GM21423 (cell line): Measurements from ENCODE around the gene GRPEL1.

Experiments
- ATAC-seq: cut with Tn5 transposase; IDR thresholded peaks from one replicate; pipeline ENCODE4 v1.9.1; 2021; ENCODE audit warnings: mild to moderate bottlenecking, moderate library complexity; ENCODE audit not compliant: unreplicated experiment

GRPEL1 gene

DNA sequence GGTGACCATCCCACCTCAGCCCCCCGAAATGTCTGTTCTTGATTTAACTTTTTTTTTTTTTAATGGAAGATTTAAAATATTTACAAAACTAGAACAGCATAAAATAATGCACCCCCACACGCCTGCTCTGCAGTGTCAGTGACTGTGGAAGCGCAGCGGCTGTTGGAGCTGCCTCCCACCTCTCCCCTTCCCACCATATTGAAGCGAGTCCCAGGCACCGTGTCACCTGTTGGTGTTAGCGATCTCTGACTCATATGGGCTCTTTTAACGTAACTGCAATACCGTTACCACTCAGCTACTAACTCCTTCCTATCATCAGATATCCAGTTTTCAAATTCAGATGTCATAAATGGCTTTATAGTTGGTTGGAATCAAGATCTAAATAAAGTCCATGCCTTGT, 41.8 kb downstream of the GRPEL1 start:
- ATAC-seq = no peak

DNA sequence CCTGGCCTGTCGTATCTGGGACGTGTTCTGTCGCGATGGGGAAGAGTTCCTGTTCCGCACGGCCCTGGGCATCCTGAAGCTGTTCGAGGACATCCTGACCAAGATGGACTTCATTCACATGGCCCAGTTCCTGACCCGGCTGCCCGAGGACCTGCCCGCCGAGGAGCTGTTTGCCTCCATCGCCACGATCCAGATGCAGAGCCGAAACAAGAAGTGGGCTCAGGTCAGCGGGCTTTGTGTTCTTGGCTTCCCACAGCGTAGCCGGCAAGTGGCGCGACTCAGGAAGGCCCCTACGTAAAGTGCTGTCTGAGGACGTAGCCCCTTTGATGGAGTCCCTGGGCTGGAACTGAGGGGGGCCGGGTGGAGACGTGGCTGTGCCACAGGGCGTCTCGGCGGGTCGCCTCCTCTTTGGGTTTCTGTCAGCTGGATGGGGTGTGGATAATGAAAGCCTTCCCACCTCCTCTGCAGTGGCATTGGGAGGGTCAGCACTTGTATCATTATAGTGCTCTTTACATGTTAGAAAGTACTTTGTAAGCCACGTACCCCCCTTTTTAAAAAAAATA, 42.7 kb downstream of the GRPEL1 start:
- ATAC-seq = no peak

DNA sequence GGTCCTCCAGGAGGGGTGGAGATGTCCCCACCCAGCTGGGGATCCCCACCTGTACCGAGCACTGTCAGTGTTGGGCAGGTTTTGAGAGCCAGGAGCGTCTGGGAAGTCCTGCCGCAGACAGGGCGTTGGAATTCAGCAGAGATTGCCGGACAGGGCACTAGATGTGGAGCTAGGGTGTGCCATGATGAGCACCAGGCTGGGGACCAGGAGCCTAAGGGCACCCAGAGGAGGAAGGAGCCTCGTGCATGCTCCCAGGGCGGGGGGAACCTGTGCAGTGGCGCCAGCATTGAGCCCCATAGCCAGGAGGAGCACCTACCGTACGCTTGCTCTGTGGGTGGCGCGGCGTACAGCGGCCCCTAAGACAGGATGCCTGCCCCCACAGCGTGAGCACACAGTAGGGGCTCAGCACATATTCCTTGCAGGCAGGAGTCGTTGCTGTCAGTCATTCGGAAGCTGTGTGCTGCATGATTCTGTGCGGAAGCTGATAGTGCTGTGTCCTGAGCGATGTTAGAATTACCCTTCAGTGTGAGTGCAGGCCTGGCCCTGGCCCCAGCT, 43.5 kb downstream of the GRPEL1 start:
- no peak for ATAC-seq

DNA sequence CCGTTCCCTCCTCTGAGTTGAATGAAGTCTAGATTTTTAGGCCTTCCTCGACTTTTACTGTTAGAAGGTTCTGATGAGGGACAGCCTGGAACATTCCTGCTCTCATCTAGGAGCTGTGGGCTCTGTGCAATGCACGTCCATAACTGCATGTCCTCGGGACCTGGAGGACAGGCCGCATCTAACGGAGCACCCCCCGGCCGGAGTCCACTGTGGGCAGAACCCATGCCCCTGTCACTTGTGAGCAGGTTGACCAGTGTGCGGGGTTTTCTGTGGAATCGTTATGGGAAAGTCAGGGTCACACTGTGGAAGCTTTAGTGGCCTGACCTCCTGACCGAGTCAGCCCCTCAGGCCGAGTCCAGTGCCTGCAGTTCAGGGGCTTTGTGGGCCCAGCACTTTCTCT, 44.0 kb downstream of the GRPEL1 start:
- no peak for ATAC-seq

DNA sequence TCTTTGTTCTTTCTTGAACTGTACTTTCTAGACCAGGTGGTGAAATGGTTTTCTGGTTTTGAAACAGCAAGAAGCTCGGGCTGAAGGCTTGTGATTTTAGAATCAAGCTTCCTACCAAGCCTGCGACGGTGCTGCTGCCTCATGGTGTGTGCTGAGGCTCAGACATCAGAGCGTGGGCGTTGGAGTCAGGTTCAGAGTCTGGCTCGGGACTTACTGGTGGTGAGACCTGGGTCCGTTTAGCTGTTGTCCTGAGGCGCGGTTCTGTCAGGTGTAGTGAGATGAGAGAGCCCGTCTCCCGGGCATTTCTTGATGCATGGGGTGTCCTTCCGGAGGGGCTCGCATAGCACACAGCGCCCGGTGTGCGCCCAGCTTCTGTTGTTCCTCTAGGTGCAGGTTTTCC, 44.4 kb downstream of the GRPEL1 start:
- no peak for ATAC-seq

DNA sequence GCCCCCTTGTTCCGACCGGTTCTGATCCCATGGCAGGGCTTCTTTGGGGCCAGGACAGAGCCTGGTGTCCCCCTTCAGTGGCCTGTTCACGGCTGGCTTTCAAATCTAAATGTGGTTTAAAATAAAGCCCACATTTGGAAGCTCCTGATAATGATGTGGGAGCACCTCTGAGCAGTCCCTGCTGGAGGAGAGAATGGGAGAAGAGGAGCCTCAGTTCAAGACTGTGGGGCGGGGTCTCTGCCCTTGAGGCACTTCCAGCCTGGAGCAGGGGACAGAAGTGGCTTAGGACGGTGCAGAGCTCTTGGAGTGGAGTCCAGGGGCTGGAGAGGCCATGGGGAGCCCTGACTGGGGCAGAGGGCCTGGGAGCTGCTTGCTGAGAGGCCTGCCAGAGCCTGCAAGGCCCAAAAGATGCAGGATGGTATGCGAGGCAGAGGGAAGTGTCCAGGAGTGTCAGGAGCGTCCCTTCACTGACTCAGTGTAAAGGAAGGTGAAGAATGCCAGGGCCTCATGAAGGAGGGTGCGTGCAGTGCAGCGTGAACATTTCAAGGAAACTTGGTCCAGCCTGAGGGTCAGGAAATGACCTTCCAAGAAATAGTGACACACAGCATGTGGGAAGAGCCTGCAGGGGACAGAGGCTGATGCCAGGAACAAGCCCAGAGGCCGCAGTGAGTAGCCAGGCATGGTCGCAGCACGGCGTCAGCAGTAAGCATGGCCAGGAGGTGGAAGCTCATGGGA, 45.8 kb downstream of the GRPEL1 start:
- ATAC-seq = no peak

DNA sequence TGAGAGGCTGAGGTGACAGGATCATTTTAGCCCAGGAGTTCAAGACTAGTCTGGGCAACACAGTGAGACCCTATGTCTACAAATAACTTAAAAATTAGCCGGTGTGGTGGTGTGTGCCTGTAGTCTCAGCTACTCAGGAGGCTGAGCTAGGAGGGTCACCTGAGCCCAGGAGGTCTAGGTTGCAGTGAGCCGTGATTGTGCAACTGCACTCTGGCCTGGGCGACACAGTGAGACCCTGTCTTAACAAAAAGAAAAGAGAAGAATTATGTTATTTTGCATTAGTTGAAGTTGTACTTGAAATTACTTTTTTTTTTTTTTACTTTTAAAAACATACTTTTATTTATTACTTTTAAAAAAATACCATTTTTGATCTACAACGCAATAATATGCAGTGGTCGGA, 46.5 kb downstream of the GRPEL1 start:
- ATAC-seq = no peak

DNA sequence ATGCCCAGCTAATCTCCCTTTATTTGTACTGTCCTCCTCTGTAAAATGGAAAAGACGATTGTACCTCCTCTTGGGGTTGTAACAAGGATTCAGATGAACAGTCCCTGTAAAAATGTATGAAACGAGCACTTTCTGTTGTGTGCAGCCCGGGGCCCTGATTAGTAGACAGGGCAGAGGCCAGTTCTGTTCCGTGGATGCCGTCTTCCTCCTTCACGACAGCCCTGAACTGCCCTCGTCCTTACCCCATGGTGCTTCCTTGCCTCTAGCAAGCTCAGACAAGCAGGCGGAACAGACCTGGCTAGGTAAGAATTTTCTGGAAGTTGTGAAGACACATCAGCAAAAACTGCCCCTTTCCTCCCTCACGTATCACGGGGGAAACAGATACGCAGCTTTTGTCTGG, 47.0 kb downstream of the GRPEL1 start:
- ATAC-seq = no peak

DNA sequence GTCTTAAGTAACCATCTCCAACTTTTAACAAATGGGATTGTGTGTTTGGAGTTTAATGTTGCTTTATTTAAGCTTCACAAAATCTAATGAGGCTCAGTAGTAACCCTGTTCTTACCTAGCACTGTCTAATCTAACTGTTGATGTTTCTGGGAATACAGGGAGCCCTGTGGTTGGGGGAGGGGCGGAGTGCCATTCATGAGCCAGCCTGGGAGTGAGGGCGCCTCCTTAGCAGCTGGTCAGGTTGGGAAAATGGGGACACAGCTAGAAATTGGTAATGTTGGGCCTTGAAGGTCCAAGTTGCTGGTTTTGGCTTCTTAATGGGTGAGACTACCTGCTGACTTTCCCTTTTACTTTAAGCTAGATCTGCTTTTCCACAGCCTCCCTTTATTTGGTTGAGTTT, 47.6 kb downstream of the GRPEL1 start:
- ATAC-seq = no peak

DNA sequence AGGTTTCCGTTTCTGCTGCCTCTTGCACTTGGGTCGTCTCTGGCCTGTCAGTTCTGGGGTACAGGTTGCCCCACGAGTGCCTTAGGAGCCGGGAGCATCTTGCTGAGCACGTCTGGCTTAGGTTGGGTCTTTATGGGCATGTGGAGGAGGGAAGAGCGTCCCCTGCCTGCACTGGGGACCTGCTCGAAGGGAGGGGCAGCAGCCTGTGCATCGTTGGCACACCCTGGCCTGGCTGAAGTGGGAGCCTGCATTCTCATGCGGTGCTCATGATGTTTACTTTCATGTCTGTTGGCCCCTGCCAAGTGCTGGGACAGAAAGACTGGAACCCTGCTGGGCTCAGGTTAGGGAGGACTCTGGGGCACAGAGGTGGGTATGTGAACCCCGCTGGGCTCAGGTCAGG, 48.5 kb downstream of the GRPEL1 start:
- ATAC-seq = no peak

DNA sequence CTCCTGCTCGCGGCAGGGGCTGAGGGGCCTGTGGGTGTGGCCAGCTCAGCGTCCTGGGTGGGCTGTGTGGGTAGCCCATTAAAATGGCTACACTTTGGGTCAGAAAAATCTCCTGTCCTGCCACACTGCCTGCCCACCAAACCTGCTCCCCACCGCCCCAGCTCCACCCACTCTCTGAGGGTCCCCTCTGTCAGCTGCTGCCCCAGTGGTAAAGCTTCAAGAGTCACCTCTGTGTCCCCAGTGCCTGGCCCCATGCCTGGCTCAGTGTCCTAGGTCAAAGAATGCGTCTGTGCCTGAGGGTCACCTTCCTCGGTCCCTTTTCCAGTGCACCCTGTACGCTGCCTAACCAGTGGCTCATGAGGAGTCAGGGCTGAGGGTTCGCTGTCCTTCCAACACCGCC, 49.6 kb downstream of the GRPEL1 start:
- ATAC-seq = no peak

DNA sequence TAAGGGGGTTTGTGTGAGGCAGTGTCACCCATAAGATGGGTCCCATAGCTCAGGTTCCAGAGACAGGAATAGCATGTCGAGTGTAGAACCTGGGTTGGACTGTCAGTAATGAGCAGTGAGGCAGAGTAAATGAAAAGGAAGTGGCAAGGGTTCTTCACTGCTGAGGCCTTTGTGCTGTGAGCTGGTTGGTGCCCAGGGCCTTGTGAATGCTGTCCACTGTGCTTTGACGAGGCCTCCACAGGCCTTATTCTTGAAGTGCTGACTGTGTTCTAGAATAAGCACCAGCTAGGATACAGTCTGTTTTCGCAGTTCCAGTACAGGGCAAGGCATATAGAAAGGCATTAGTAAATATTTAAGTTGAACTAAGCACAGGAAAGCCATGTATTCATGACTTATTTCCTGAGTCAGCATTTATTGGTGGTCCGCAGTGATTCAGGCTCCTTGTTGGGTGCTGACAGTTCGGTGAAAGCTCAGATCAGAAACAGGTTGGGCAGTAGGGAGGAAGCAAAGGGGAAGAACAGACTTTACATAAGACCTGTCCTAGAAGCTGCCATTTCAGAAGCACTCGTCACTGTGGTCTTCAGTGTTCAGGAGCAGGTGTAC, 50.3 kb downstream of the GRPEL1 start:
- no peak for ATAC-seq

DNA sequence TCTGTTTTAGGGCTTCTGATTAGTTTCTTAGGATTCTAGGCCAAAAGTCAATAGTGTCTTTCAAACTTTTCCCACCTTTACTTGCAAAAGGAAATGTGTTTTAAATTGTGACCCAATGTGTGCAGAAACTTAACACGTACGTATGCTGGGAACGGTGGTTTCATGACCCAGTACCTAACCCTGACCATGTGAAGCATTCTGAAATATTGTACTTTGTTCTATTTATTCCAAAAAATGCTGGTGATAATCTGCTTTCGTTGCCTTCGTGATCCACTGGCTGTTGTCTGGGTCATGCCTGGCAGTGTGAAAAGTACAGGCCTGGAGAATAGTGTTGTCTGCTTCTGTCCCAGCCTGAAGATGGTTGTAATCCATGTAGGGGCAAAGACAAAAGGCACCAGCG, 51.4 kb downstream of the GRPEL1 start:
- no peak for ATAC-seq

DNA sequence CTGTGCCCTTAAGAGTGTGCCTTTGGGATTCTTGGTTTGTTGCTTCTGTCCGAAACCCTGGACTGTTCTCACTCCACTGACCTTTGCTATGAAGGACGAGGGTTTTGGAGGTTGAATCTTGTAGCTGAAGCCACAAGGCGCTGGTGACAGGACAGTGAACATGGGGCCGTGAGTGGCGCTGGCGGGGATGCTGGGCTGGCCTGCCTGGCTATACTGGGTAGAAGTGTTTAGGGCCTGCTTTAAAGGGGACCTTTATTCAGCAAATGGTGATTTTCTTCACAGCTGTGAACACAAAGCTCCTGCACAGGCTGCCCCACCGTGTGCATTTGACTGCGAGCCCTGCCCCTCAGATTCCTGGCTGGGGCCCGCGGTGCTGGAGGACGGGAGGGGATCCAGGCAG, 51.8 kb downstream of the GRPEL1 start:
- ATAC-seq = no peak

DNA sequence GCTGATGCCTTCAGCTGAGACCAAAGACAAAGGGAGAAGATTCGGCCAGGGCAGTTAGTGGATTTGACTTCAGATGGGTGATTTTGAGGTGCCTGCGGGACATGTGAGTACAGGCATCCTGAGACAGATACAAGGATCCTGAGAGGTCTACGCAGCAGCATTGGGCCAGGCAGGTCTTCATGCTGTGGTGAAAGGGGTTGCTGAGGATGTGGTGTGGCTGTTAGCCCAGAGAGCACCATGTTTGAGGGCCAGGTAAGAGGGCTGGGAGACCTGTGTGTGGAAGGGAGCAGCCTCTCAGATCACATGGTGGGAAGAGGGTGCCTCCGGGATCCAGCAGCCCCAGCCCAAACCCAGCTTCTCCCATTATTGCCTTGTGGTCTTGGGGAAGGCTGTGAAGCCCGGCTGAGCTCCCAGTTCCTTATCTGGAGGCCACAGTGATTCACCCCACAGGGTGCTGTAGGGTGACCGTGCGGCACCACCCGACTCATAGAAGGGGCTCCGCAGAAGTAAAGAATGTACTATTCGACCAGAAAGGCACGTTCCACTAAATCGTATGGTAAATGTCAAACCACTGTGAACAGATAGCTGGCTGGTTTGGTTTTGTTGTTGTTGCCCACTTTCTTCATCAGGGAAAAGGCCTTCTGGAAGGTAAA, 52.4 kb downstream of the GRPEL1 start:
- no peak for ATAC-seq

DNA sequence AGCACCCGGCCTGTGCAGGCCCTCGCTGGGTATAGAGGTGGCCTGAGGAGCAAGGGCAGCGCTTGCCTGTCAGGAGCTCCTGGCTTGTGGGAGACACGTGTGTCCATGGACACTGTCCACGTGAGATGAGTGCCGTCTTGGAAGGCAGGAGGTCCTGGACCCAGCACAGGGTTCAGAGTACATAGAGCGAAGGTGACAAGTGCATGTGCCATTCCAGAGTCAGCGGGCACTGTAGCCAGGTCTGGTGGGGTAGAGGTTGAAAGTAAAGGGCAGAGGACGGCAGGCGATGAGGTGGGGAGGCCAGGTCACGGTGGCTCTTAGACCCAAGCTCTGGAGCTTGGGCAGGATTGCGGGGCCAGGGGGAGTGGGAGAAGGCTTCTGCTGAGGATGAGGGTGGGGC, 53.0 kb downstream of the GRPEL1 start:
- no peak for ATAC-seq

DNA sequence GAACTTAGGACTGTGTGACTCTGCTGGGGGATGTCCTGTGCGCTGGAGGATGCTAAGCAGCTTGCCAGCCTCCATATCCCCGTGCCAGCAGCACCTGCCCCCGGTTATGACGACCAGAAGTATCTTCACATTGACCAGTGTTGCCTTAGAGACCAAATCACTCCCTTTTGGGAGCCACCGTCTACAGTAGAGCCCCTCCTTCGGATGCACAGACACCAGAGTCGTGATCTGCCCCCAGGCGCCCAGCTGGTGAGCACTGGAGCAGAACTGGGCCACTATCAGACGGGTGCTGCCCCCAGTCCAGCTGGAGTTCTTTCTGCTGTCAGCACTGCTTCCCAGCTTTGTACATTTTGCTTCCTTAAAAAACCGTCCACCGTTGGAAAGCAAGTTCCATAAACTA, 54.7 kb downstream of the GRPEL1 start:
- no peak for ATAC-seq

DNA sequence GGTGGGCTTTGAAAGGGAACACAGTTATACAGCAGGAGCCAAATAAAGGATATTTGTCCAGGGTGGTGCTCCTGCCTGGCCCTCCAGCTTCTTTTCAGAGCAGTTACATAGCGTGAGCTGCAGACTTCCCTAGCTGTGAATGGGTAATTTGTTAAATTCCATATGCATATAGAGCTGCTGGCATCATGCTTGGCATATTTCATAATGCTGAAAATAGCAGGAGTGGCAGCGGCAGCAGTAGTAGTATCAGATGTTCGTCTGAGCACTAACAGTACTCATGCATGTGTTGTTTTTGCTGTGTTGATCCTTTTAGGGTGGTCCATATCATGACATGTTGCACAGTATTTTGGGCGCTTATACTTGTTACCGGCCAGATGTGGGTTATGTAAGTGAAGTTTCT, 58.3 kb downstream of the GRPEL1 start:
- no peak for ATAC-seq
